Activated CD4-positive, alpha-beta T cell treated with anti-CD3 and anti-CD28 coated beads, Interleukin-2, amount 50 U/mL, for 48 hours (primary cell): ENCODE data around the gene CCL15.
"Not testable (repeated sequence)": the region's sequence is repeated elsewhere in the genome, so short reads cannot be mapped to it uniquely, and the experiment has no call there.

Source experiments
- DNase-seq, 2 experiments: peaks; one replicate each; pipeline ENCODE4 v3.0.0-alpha.2; 2020

CCL15 gene

GRCh38 chr17:36001110-36001771, at the start of gene CCL15:
Gene CCL15, minus strand, starts transcription at chr17:36001553. Its CDS starts 61 bp downstream, at chr17:36001492.
- DNase-seq: no peak

DNA sequence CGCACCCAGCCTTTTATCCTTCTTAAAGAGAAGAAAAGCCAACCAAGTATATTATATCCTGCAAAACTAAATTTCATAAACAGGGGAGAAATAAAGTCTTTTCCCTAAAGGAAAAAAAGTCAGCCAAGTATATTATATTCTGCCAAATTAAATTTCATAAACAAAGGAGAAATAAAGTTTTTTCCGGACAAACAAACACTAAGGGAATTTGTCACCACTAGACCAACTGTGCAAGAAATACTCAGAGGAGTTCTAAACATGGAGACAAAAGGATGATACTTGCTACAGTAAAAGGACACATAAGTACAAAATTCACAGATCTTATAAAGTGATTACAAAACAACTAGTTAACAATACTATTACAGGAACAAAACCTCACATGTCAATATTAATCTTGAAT, 48.3 kb upstream of the CCL15 start:
- no peak for DNase-seq

DNA sequence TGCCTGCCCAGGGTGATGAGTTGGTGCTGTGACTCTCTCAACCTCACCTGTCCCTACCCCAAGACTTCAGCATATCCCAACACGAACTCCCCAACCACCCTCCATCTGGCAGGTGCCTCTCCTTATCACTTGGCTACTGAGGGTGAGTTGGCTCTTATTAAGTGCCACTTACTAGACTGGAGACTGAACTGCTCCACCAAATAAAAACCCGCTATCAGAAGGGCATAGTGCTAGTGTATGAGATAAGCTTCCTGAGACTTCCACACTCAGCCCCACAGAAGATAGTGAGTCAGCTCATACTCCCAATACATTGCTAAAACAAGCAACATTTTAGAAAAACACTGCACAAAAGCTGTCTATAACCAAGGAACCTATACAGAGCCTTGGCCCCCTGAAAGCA, 46.7 kb upstream of the CCL15 start:
- DNase-seq: no peak

DNA sequence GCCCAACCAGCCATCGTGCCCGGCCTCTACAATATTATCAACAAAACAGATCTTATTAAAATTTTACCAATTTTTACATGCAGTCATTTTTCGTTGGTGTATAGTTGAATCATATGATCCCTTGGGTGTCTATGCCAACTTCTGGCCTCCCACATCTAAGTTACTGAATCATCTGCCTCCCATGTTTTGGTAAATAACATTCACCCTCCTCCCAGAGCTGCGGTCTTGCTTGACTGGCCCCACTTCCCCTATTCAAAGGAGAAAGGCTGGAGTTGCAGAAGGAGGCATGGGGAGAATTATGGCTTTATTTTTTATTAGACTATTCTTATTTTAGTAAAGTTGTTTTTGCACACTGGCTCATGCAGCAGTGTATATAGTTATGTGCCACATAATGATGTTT, 34.9 kb upstream of the CCL15 start:
- DNase-seq: no peak

GRCh38 chr17:36034127-36034526, 32.8 kb upstream of the CCL15 start:
- DNase-seq: no peak

DNA sequence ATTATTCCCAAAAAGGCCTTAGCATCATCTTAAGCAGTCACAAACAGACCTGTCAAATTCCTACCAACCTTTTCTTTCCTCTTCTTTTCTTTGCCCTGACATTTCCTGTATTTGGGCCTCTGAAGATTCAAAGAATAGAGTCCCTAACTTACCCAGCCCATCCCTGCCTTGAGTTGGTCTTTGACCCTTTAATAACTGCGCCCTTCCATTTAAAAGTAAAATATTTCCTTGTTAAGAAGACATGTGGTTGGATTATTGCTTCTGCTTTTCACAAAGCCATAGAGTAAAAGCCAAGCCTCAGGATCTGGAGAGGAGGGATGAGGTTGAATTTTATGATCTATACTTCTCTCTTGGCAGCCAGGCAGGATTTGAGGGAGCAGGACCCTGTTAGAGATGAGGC, 29.6 kb upstream of the CCL15 start:
- DNase-seq: no peak

- DNase-seq: no peak
Measured at GRCh38 chr17:36027761-36028160, 26.4 kb upstream of the CCL15 start.

GRCh38 chr17:36024106-36024869, 22.9 kb upstream of the CCL15 start:
- no peak for DNase-seq

DNA sequence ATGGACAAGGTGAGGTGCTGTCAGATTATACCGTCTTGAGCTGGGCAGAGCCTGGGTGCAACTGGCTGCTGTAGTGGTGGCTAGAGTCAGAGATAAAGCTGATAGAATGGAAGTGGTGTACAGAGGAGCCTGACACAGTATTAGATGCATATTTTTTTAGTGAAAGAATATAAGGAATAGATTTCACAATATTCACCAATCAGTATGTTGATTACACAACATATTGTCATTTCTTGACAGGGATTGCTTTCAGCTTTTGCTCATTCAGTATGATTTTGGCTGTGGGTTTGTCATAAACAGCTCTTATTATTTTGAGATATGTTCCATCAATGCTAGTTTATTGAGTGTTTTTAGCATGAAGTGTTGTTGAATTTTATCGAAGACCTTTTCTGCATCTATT, 18.1 kb upstream of the CCL15 start:
- DNase-seq: no peak

DNA sequence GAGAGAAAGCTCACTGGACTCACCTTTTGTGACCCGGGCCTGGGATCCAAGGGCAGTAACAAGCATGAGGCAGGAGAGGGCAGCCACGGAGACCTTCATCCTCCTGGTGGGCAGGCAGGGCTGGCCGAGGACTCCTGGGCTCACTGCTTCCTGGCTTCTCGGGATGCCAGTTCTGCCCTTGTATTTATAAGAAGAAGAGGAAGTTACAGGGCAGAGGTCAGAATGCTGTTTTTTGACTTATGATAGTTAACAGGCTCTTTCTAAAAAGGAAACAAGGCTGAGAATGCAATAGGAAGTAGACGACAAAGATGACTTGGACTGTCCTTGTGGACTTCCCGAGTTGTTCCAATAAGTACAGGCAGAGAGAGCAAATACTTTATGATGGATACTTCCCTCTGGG, 16.4 kb upstream of the CCL15 start, which contains the start of gene CCL23:
CCL23 (minus strand) TSS at position 174 of the 400 bp plus-strand sequence; CDS start at position 99, 75 bp downstream.
- DNase-seq: no peak

DNA sequence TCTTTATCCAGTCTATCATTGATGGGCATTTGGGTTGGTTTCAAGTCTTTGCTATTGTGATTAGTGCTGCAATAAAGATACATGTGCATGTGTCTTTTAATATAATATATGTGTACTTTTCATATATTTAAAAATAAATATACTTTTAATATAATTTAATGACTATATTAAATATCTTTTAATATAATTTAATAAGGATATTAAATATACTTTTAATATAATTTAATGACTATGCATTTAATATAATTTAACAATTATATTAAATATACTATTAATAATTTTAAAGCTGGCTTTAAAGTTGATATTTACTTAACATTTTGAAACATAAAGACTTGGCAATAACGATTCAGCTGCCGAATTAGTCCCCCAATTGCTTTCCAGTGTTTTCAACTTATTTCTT, 15.2 kb upstream of the CCL15 start:
- no peak for DNase-seq

DNA sequence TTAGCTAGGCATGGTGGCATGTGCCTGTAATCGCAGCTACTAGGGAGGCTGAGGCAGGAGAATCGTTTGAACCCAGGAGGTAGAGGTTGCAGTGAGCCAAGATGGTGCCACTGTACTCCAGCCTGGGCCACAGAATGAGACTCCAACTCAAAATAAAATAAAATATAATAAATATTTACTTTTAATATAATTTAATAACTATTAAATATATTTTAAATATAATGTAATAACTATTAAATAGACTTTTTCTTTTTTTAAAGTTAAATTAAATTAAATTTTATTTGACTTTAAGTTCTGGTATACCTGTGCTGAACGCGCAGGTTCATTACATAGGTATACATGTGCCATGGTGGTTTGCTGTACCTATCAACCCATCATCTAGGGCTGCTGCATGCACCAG, 14.5 kb upstream of the CCL15 start:
- DNase-seq: not testable (repeated sequence)

DNA sequence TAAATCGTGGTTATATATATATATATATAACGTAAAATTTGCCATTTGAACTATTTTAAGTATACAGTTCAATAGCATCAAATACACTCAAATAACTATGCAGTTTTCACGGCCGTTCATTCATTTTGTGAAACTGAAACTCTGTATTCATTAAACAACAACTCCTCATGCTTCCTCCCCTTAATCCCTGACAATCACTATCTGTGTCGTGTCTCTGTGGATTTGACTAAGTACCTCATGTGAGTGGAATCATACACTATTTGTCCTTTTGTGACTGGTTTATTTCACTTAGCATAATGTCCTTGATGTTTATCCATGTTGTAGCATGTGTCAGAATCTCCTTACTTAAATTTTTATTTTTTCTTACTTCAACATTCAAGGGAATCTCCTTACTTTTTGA, 13.6 kb upstream of the CCL15 start:
- no peak for DNase-seq

- DNase-seq: no peak
Measured at GRCh38 chr17:36011201-36011600, 9.8 kb upstream of the CCL15 start.

DNA sequence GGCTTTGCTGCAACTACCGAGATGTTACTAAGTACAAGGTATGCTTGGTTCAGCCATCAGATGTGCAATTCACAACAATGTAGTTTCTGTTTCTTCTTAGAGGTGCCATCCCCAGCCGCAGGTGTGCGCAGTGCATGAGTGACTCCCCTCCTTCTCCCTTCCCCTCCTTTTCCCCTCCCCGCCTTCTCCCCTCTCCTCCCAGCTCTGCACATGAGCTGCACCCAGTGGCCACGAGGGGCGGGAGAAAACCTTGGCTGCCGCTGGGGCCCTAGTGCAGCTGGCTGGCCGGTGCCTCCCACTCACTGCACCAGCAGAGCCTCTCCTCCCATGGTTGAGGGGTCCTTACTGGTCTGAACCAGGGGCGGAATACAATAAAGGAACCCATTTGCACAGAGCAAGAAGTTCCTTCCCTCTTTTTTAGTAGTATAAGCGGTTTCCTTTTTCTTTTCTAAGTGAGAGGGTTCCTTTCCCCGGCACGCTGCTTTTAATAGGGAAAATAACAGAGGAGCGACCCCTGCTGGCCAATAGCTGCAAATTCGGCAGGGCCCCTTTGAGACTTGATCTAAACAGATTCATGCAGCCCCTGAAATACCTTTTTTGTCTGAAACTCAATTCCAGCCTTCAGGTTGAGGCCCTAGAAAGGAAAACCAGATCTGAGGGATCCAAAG, 7.8 kb upstream of the CCL15 start:
- peak; percentile 3 to 22 for DNase-seq

GRCh38 chr17:36004594-36005108, 3.3 kb upstream of the CCL15 start:
- no peak for DNase-seq

GRCh38 chr17:36002631-36003030, 1.3 kb upstream of the CCL15 start:
- no peak for DNase-seq

DNA sequence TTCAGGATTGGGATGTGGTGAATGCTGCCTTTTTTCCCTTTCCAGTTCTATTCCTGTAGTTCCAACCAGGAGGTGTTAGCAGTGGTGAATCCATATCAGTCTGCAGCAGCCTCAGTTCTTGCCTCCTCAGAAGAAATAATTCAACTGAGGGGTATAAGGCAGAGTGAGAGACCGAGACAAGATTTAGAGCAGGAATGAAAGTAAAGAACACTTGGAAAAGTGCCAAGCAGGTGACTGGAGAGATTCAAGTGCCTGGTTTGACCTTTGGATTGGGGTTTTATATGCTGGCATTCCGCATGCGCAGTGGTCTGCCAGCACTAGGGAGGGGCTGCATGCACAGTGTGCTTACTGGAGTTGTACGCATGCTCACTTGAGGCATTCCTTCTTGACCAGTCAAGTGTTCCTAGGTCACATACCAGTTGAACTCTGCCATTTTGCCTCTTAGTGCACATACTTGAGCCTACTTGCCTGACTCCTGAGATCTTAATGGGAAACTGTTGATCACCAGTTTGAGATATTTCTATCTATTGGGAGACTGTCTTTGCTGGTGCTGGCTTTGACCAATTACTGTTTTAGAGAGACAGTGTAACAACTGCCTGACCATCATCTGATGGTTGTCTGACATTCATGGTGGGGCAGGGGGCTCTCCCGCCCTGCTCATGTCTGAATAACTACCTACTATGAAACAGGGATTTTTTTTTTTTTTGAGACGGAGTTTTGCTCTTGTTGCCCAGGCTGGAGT, 680 bp upstream of the CCL15 start:
- no peak for DNase-seq

DNA sequence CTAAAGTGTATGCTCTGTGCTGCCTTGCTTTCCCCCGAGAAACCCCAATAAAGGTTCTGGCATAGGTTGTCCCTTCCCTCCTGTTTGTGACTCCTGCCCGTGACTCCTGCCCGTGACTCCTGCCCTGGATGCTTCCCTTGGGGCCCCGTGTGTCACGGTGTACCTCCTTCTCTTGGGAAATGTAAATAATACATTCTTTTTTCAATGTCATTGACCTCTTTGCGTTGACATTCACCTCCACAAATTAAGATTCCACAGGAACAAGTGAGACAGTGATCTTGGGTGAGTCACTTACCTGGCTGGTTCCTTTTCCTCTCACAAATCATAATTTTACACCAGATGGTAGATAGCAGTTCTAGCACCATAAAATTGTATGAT, 632 bp downstream of the CCL15 start:
- DNase-seq: no peak

GRCh38 chr17:35998756-35999155, 2.6 kb downstream of the CCL15 start:
- DNase-seq: no peak

GRCh38 chr17:35998018-35998545, 3.3 kb downstream of the CCL15 start:
- DNase-seq: no peak

DNA sequence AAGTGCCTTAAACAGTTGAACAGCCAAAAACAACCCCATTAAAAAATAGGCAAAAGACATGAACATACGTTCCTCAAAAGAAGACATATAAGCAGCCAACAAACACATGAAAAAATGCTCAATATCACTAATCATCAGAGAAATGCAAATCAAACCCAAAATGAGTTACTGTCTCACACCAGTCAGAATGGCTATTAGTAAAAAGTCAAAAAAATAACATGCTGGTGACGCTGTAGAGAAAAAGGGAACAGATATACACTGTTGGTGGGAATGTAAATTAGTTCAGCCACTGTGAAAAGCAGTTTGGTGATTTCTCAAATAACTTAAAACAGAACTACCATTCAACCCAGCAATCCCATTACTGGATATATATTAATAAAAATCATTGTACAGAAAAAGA, 6.0 kb downstream of the CCL15 start:
- not testable (repeated sequence) for DNase-seq

- DNase-seq: no peak
Measured at GRCh38 chr17:35991075-35991474, 10.3 kb downstream of the CCL15 start.
